COLO668 (cell line): ENCODE data around the gene ZNF77.
A peak's percentile ranks its signal among the peaks of the same experiment; 100 is the strongest.
"Not testable (repeated sequence)": the region's sequence is repeated elsewhere in the genome, so short reads cannot be mapped to it uniquely, and the experiment has no call there.

Experiments used
- DNase-seq: peaks from one replicate; lab custom pipeline; 2025; ENCODE audit not compliant: unreplicated experiment; lab: John Stamatoyannopoulos, UW

ZNF77 gene

GRCh38 chr19:2973229-2973628 is 28.5 kb upstream of the ZNF77 start:
- DNase-seq = no peak

- no peak for DNase-seq
These were observed 25.5 kb upstream of the ZNF77 start for GRCh38 chr19:2970201-2970835.

GRCh38 chr19:2969104-2969504 is 24.3 kb upstream of the ZNF77 start:
- DNase-seq = peak; percentile 82

- no peak for DNase-seq
These were observed 23.2 kb upstream of the ZNF77 start for GRCh38 chr19:2967972-2968371.

- DNase-seq = no peak
These were observed 20.1 kb upstream of the ZNF77 start for GRCh38 chr19:2964874-2965273.

GRCh38 chr19:2963631-2964030 is 18.9 kb upstream of the ZNF77 start:
- not testable (repeated sequence) for DNase-seq

GRCh38 chr19:2963122-2963521 is 18.4 kb upstream of the ZNF77 start:
- DNase-seq = no peak

- peak; percentile 46 for DNase-seq
These were observed 17.4 kb upstream of the ZNF77 start for GRCh38 chr19:2962018-2962670.

GRCh38 chr19:2960120-2960519 is 15.3 kb upstream of the ZNF77 start:
- no peak for DNase-seq

- no peak for DNase-seq
These were observed 12.4 kb upstream of the ZNF77 start for GRCh38 chr19:2957160-2957559.

GRCh38 chr19:2952953-2953481 is 8.2 kb upstream of the ZNF77 start:
- DNase-seq = peak; percentile 22

GRCh38 chr19:2950286-2951124 is 5.7 kb upstream of the ZNF77 start:
- DNase-seq = peak; percentile 96

- DNase-seq = peak; percentile 37
These were observed 5.1 kb upstream of the ZNF77 start for GRCh38 chr19:2949939-2950285.

GRCh38 chr19:2945575-2946184 is 909 bp upstream of the ZNF77 start:
- no peak for DNase-seq

GRCh38 chr19:2944403-2944774 is 382 bp downstream of the ZNF77 start:
- DNase-seq = no peak

GRCh38 chr19:2942928-2943640 is 1.7 kb downstream of the ZNF77 start:
- DNase-seq = no peak

GRCh38 chr19:2935863-2936262 is 8.9 kb downstream of the ZNF77 start:
- not testable (repeated sequence) for DNase-seq

GRCh38 chr19:2933490-2933910 is 11.3 kb downstream of the ZNF77 start:
- DNase-seq = no peak

- DNase-seq = no peak
These were observed 17.7 kb downstream of the ZNF77 start for GRCh38 chr19:2927032-2927430.

- no peak for DNase-seq
These were observed 18.3 kb downstream of the ZNF77 start for GRCh38 chr19:2926341-2927031.
